HG03066 (cell line): ENCODE measurements around the gene GNG2.

ENCODE experiments used
- ATAC-seq: cut with Tn5 transposase; IDR thresholded peaks from one replicate; pipeline ENCODE4 v1.9.1; 2021; ENCODE audit warnings: low read depth; ENCODE audit not compliant: unreplicated experiment

The GNG2 gene

DNA sequence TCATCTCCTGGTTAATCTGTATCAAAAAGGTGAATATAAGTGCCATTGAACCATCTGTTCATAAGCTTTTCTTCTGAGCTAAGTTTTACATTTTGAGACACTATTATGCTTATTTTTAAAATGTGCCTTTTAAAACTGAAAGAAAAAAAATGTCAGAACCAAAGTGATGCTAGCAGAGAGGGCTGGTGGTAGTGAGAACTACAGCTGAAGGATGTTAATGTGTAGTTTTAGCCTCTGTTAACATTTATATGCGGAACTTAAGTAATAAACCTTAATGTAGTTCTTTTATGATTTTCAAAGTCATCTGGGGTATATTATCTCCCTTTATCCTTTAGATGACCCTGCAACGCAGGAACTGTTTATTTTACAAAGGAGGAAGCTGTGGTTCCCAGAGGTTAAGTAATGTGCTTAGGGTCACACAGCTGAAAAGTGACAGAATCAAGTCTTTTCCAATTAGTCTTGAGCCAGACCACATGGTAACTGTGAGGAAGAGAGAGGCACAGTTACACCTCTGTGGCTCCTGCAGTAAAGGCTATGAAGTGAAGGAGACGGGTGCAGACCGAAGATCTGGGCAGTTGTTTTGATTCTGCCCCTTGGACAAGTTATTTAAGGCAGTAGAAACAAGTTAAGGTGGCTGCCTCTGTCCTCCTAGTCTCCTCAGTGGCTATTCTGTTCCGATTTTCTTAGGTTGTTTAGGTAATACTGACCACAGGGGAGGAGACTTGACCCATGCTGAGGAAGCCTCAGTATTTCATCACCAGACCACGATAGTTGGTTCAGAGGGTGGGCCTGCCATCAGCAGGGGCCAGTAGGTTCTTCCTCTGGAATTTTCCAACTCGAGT lies 23.9 kb downstream of the GNG2 start:
- peak; percentile 69 for ATAC-seq

DNA sequence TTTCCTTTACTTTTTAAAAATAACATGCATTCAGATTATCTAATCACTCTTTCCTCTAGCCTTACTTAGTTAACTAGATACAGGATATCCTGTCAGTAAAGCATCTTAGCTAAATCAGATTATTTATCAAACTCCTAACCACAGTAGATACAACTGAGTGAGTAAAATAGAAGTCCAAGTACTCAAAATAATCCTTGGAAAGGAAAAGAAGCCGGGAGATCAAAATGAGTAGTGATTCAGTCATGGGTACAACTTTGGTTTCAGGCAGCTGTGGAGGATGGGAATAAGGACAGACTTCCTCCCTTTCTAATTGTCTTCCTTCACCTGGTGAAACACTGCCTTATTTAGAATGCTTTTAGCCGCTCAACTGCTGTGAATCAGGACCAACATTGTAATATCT lies 29.4 kb downstream of the GNG2 start:
- ATAC-seq = no peak

- no peak for ATAC-seq
Measured at GRCh38 chr14:51894250-51894649, 33.8 kb downstream of the GNG2 start.

DNA sequence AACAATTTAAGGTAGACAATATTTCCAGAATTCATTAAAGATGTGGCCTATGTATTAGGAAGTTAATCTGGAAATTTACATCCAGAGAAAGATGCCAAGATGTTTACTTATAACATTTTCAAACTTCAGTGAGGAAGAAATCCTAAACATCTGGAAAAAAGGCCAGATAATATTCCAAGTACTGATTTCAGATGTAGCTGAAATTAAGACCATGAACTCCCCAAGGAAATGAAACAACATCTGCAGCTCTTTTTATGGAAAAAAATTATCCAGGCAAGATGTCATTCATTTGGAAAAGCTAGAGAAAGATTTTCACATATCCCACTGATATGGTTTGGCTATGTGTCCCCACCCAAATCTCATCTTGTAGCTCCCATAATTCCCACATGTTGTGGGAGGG lies 35.0 kb downstream of the GNG2 start:
- no peak for ATAC-seq

DNA sequence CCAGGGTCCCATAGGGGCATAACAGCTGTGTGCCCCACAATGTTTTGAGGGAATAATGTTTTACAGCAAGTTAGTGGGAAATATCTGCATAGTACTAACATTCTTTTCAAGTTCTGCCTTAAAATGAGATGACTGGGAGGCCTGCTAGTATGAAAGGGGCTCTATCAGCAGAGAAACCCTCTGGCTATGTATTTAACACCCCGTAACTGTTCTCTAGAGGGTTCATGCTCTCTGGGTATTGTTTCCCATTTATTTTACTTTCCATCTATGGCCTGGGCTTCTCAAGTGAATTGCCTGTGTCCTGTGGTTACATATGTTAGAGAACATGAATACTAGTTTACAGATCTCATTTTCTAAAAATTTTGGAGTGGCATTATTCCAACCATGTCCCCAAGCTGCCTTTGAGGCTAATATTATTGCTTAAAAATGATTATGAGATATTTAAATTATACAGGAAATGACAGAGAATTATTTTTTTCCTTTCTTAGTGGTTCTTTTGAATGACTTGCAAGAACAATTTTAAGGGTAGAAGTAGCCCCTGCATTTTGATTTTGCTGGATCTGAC lies 37.5 kb downstream of the GNG2 start:
- ATAC-seq = no peak

GRCh38 chr14:51901475-51902024 lies 41.1 kb downstream of the GNG2 start:
- ATAC-seq = no peak

DNA sequence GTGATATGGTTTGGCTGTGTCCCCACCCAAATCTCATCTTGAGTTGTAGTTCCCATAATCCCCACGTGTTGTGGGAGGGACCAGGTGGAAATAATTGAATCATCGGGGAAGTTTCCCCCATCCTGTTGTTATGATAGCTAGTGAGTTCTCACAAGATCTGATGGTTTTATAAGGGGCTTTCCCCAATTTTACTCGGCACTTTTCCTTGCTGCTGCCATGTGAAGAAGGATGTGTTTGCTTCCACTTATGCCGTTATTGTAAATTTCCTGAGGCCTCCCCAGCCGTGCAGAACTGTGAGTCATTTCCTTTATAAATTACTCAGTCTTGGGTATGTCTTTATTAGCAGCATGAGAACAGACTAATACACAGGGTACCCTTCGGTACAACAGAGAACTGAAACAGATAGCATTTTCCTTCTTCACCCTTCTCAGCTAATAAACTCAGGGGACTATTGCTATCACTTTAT lies 45.3 kb downstream of the GNG2 start:
- peak; percentile 82 for ATAC-seq

GRCh38 chr14:51908086-51908485 lies 47.7 kb downstream of the GNG2 start:
- no peak for ATAC-seq

DNA sequence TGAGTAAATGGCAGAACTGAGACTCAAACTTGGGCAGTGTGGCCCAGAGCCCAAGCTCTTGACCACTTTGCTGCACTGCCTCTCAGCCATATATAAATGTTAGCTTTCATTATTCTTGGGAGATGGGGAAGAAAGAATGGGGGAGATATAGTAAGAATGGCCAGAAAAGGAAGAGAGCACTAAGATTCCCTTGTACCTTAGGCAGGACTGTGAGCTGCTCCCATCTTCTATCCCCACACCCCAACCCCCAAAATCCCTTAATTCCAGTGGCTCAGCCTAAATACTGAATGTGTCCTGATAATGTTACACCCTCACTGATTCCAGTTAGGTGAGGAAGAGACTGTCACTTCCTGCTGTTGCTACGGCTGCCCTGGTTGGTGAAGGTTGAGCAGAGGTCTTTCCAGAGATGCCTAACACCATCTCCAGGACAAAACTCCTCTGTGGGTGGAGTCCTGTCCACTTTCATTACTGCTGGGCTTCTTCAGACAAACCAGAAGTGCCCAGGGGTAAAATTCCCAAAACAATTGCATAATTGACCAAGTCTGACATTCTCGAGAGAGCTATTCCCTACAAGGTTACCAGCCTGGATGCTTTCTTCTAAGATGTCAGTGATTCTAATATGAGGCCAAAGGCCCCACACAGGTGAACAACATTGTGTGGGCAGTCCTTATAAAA lies 51.8 kb downstream of the GNG2 start:
- no peak for ATAC-seq

- ATAC-seq = no peak
Measured at GRCh38 chr14:51914310-51914709, 53.9 kb downstream of the GNG2 start.

DNA sequence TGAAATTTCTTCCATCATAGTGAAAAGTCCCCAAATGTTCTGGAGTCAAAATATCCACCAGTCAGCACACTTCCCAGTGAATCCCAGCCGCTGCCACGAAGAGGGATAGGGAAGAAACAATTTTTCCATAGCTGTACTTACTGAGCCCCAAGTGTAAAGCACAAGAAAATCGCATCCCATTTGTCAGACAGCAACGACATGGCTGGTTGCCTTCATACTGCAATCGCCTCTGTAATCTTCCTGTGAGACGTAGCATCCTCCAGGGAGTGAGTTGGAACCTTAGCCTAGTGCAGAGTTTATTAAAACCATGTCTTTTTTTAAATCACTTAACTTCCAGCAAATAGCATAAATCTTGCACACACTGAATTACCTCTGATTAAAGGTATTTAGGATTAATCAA lies 56.8 kb downstream of the GNG2 start:
- no peak for ATAC-seq

DNA sequence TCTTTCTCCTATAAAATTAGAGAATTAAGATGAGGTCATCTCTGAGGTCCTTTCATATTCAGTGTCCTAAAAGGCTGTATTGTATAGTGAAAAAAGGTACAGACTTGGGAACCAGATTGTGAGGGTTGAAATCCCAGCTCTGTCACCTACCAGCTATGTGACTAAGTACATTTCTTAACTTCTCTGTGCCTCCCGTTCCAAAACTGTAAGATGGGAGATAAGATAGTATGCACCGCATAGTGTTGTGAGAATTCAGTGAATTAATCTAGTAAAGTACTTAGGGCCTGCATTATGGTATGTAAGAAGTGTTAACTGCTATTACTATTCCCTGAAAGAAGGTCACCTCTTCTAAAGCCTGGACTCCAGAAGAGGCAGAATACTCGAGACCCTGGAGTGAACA lies 60.6 kb downstream of the GNG2 start:
- no peak for ATAC-seq

GRCh38 chr14:51922624-51923023 lies 62.2 kb downstream of the GNG2 start:
- no peak for ATAC-seq

GRCh38 chr14:51924600-51924999 lies 64.2 kb downstream of the GNG2 start:
- ATAC-seq = no peak

- no peak for ATAC-seq
Measured at GRCh38 chr14:51925980-51926379, 65.6 kb downstream of the GNG2 start.

- ATAC-seq = no peak
Measured at GRCh38 chr14:51926449-51926848, 66.0 kb downstream of the GNG2 start.

- ATAC-seq = no peak
Measured at GRCh38 chr14:51928568-51928967, 68.2 kb downstream of the GNG2 start.

- no peak for ATAC-seq
Measured at GRCh38 chr14:51929166-51929565, 68.8 kb downstream of the GNG2 start.

GRCh38 chr14:51929910-51930682 lies 69.7 kb downstream of the GNG2 start:
- no peak for ATAC-seq

GRCh38 chr14:51931308-51931707 lies 70.9 kb downstream of the GNG2 start:
- ATAC-seq = no peak

- no peak for ATAC-seq
Measured at GRCh38 chr14:51933191-51933590, 72.8 kb downstream of the GNG2 start.
